Measurements from ENCODE around the gene GSTM5.
"Not testable (repeated sequence)": the region's sequence is repeated elsewhere in the genome, so short reads cannot be mapped to it uniquely, and the experiment has no call there.

The GSTM5 gene

DNA sequence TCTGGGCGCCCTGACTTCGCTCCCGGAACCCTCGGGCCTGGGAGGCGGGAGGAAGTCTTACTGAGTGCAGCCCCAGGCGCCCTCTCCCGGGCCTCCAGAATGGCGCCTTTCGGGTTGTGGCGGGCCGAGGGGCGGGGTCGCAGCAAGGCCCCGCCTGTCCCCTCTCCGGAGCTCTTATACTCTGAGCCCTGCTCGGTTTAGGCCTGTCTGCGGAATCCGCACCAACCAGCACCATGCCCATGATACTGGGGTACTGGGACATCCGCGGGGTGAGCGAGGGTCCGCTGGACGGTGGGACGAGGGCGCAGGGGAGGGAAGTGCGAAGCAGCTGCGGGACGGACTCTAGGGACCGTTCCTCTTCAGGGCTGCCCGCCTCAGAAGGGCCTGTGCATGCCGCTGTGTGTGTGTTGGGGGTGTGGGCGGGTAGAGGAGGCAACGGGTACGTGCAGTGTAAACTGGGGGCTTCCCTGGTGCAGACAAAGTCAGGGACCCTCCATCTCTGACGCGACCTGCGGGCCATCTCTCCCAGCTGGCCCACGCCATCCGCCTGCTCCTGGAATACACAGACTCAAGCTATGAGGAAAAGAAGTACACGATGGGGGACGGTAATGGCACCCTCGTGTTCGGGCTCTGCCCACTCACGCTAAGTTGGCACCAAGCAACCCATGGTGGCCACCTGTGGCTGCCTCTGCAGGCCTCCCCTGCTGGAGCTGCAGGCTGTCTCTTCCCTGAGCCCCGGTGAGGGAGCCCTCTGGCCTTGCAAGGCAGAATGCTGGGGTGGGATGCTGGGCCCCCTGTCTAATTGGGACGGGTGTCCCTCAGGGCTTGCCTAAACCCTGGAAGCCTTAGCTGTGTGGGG lies 24.2 kb upstream of the GSTM5 start, which contains the start of gene GSTM1:
TSS of gene GSTM1 (plus strand) at position 177 of the 859 bp plus-strand sequence. CDS start at position 234, 57 bp downstream.
- H3K4me3 ChIP-seq (ENCODE audit: low read length), result no peak within 1 kb of the TSS
- no peak for TF ChIP-seq ZNF274 (IDR thresholded peaks at IDR 0.05; ENCODE audit: low read depth, low read length)

DNA sequence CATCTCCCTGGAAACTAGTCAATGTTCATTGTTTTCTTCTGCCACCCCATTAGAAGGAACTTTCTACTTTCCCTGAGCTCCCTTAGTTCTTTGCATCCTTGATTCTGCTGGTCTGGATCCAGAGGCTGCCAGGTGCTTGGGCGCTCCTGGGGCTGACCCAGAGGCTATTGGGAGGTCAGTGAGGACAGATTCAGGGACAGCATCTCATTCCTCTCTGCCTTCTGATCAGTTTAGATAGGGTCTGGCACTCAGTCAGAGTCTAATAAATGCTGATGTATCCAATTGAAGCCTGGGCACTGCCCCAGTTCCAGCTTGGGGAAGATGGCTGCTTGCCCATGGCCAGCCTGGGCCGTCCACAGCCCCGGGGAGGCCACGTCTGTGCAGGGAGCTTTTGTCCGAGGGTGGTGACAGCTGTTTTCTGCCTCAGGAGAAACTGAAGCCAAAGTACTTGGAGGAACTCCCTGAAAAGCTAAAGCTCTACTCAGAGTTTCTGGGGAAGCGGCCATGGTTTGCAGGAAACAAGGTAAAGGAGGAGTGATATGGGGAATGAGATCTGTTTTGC lies 22.1 kb upstream of the GSTM5 start:
- TF ChIP-seq ZNF274 (IDR thresholded peaks at IDR 0.05; ENCODE audit: low read depth, low read length), result no peak
- no peak overlapping the region for H3K4me3 ChIP-seq (ENCODE audit: low read length)

DNA sequence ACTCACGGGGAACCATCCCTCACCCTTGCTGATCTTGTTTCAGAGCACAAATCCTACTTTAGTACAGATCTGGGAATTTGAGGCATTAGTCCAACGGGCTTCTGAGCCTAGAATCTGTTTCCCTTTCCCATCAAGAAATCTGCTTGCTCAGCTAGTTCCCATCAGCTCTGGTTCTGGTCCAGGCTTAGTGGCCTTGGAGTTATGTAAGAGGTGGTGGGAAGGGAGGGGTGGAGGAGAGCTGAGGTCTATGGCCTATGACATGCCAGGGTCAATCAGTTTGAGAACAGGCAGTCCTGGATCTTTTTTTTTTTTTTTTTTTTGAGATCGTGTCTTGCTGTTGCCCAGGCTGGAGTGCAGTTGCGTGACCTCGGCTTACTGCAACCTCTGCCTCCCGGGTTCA lies 20.3 kb upstream of the GSTM5 start:
- TF ChIP-seq ZNF274 (IDR thresholded peaks at IDR 0.05; ENCODE audit: low read depth, low read length), result no peak
- no peak overlapping the region for H3K4me3 ChIP-seq (ENCODE audit: low read length)

DNA sequence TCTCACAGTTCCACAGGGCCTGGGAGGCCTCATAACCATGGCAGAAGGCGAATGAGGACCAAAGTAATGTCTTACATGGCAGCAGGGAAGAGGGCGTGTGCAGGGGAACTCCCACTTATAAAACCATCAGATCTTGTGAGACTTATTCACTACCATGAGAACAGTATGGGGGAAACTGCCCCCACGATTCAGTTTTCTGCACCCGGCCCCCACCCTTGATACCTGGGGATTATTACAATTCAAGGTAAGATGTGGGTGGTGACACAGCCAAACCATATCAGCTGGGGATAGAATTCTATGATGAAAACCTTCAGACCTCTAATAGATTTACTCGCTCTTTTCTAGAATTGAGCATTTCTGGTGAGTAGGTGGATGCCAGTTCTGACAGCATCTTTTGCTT lies 17.7 kb upstream of the GSTM5 start:
- not testable (repeated sequence) for H3K4me3 ChIP-seq (ENCODE audit: low read length)

DNA sequence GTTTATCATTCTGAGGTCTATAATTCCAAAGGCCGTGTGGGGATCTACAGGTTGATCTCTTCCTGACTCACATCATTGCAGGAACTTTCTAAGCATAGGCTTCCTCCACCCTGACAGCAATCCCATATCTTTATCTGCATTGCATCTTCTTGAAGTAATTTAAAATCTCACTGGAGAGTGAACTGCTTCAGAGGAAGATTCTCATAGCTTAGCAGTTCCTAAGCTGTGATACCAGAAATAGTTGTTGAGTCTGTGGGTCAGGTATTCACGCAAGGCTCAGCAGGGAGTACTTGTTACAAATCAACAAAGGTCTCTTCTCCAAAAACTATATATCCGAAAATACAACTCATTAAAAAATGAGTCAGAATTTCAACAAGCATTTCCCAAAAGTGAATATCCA lies 16.9 kb upstream of the GSTM5 start:
- H3K4me3 ChIP-seq (ENCODE audit: low read length), result not testable (repeated sequence)

DNA sequence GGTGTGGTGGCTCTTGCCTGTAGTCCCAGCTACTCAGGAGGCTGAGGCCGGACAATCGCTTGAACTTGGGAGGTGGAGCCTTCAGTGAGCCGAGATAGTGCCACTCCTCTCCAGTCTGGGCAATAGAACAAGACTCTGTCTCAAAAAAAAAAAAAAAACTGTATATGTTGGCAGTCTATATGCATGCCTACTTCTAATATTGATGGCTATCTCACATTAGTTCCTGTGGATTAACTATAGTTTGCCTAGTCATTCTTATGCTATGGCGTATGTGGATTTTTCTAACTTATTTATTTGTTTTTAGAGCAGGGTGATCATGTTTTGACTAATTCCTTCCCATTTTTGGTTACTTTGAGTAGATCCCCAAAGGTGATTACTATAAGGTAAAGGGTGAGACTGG lies 15.0 kb upstream of the GSTM5 start:
- no peak for TF ChIP-seq ZNF274 (IDR thresholded peaks at IDR 0.05; ENCODE audit: low read depth, low read length)

DNA sequence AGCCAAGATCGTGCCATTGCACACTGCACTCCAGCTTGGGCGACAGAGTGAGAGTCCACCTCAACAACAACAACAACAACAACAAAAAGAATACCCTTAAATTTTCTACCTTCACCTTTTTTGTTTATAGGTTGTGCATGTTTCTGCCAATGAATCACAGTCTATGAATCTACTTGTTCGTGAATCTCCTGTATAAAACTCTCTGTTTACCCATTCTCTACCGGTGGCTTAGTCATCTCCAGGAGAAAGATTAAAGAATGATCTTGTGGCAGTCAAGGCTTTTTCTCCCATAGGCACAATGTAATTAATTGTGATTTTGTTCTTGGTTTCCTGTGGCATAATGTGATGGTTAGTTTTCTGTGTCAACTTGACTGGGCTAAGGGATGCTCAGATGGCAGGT lies 14.2 kb upstream of the GSTM5 start:
- not testable (repeated sequence) for H3K4me3 ChIP-seq (ENCODE audit: low read length)

More for the DNA sequence above, 15.0 kb upstream of the GSTM5 start:
- H3K4me3 ChIP-seq (ENCODE audit: low read length), result no peak overlapping the region

DNA sequence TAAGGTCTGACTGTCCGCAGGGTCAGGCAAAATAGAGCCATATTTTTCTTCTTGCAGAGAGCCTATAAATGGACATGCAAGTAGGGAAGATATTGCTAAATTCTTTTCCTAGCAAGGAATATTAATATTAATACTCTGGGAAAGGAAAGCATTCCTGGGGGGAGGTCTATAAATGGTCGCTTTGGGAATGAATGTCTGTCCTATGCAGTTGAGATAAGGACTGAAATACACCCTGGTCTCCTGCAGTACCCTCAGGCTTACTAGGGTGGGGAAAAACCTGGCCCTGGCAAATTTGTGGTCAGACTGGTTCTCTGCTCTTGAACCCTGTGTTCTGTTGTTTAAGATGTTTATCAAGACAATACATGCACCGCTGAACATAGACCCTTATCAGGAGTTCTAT lies 9.1 kb upstream of the GSTM5 start:
- H3K4me3 ChIP-seq (ENCODE audit: low read length), result not testable (repeated sequence)

DNA sequence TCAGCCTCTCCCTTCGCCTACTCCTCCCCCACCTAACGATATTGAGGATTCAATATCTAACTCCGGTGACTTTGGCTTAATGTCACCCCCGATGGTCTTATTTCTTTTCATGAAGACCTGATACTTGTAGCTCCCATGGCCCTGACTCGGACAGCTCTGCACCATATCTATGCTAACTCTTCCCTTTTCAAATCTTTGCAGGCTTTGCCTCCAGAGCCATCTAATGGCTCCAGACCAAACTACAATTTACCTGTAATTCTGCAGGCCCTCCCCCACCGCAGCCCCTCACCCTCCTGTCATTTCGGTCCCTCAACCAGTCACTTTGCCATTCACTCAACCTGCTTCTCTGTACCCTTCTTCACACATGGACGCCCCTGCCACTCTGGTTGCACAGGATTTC lies 7.9 kb upstream of the GSTM5 start:
- no peak for TF ChIP-seq ZNF274 (IDR thresholded peaks at IDR 0.05; ENCODE audit: low read depth, low read length)
- H3K4me3 ChIP-seq (ENCODE audit: low read length), result no peak overlapping the region

DNA sequence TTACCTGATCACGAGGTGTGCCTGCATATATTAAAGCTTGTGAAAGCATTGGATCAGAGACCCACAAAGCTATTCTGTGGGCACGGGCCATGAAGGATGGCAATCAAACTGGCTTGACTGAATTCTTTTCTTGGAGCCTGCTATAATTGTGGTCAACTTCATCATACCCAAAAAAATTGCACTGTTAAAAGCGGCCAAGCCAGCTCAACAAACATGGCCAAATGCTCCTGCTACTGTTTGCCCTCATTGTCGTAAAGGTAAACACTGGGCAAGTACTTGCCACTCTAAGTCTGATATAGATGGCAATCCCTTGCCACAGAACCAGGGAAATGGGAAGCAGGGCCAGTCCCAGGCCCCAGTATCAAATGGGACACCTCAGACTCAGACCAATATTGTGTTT lies 6.6 kb upstream of the GSTM5 start:
- TF ChIP-seq ZNF274 (IDR thresholded peaks at IDR 0.05; ENCODE audit: low read depth, low read length), result no peak

DNA sequence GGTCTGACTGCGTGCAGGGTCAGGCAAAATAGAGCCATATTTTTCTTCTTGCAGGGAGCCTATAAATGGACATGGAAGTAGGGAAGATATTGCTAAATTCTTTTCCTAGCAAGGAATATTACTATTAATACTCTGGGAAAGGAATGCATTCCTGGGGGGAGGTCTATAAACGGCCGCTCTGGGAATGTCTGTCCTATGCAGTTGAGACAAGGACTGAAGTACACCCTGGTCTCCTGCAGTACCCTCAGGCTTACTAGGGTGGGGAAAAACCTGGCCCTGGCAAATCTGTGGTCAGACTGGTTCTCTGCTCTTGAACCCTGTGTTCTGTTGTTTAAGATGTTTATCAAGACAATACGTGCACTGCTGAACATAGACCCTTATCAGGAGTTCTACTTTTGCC lies 3.1 kb upstream of the GSTM5 start:
- not testable (repeated sequence) for H3K4me3 ChIP-seq (ENCODE audit: low read length)

More for the DNA sequence above, 6.6 kb upstream of the GSTM5 start:
- no peak overlapping the region for H3K4me3 ChIP-seq (ENCODE audit: low read length)

DNA sequence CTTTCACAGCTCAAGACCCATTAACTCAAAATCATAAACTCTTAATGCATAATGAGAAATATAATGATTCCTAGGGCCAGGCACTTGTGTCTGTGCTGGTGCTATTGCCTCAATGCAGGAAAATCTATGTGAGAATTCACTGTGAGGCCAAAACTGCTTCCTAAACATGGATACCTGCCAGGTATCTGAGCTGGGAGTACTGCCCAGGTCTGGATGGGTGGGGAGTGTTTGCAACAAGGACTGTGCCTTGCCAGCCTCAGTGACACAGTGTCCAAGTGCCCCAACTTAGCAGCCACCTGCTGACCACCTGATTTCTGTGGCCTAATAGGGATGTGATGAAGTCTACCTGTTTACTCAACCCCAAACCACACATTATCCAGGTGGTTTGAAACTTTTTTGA lies 2.2 kb upstream of the GSTM5 start:
- H3K4me3 ChIP-seq (ENCODE audit: low read length), result not testable (repeated sequence)

DNA sequence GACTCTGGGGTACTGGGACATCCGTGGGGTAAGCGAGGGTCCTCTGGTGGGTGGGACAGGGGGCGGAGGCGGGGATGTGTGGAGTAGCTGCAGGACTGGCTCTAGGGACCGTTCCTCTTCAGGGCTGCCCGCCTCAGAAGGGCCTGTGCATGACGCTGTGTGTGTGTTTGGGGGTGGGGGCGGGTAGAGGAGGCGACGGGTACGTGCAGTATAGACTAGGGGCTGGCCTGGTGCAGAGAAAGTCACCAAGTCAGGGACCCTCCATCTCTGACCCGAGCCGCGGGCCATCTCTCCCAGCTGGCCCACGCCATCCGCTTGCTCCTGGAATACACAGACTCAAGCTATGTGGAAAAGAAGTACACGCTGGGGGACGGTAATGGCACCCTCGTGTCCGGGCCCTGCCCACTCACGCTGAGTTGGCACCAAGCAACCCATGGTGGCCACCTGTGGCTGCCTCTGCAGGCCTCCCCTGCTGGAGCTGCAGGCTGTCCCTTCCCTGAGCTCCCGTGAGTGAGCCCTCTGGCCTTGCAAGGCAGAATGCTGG lies 342 bp downstream of the GSTM5 start:
- H3K4me3 ChIP-seq (ENCODE audit: low read length), result no peak overlapping the region
- no peak for TF ChIP-seq ZNF274 (IDR thresholded peaks at IDR 0.05; ENCODE audit: low read depth, low read length)

DNA sequence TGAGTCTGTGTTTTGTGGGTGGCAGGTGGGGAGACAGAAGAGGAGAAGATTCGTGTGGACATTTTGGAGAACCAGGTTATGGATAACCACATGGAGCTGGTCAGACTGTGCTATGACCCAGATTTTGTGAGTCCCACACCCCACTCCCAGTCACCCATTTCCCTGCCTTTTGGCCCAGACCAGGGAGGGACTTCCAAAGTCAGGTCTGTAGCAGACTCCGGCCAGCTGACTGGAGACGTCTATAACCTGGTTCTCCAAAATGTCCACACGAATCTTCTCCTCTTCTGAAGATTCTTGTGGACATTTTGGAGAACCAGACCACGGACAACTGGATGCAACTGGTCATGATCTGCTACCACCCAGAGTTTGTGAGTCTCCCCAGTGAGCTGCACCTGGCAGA lies 1.6 kb downstream of the GSTM5 start:
- no peak overlapping the region for H3K4me3 ChIP-seq (ENCODE audit: low read length)
- TF ChIP-seq ZNF274 (IDR thresholded peaks at IDR 0.05; ENCODE audit: low read depth, low read length), result no peak

DNA sequence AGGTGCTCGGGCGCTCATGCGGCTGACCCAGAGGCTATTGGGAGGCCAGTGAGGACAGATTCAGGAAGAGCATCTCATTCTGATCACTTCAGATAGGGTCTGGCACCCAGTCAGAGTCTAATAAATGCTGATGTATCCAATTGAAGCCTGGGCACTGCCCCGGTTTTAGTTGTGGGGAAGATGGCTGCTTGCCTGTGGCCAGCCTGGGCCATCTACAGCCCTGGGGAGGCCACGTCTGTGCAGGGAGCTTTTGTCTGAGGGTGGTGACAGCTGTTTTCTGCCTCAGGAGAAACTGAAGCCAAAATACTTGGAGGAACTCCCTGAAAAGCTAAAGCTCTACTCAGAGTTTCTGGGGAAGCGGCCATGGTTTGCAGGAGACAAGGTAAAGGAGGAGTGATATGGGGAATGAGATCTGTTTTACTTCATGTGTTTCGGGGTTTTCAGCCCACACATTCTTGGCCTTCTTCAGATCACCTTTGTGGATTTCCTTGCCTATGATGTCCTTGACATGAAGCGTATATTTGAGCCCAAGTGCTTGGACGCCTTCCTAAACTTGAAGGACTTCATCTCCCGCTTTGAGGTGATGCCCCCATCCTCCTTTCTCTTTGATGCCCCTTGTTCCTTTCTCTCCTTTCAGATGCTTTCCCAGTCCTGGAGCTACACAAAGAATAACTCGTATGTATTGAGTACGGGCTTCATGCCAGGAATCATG lies 2.8 kb downstream of the GSTM5 start:
- no peak for TF ChIP-seq ZNF274 (IDR thresholded peaks at IDR 0.05; ENCODE audit: low read depth, low read length)
- no peak overlapping the region for H3K4me3 ChIP-seq (ENCODE audit: low read length)
